ACC112 (cell line): ENCODE data around the gene OLIG1.

Experiments used
- H2AFZ ChIP-seq: fragments of 200-600 bp; sonication (generic); one replicate; pipeline ENCODE4 v1.6.0; 2017; ENCODE audit warnings: antibody characterized with exemption, low read length; ENCODE audit not compliant: unreplicated experiment
- H3K27ac ChIP-seq: fragments of 200-600 bp; sonication (generic); 2 replicates; pipeline ENCODE4 v1.5.1; 2014; ENCODE audit warnings: low read depth, mild to moderate bottlenecking, antibody characterized with exemption, low read length, moderate library complexity
- H3K27me3 ChIP-seq: fragments of 200-600 bp; sonication (generic); 2 replicates; pipeline ENCODE4 v1.6.1; 2014; ENCODE audit warnings: mild to moderate bottlenecking, antibody characterized with exemption, low read length, moderate library complexity, mixed read lengths; ENCODE audit not compliant: insufficient read depth
- H3K36me3 ChIP-seq: fragments of 200-600 bp; sonication (generic); 2 replicates; pipeline ENCODE4 v1.6.1; 2016; ENCODE audit warnings: mild to moderate bottlenecking, antibody characterized with exemption, low read length, moderate library complexity, mixed read lengths; ENCODE audit not compliant: insufficient read depth
- H3K4me1 ChIP-seq: fragments of 200-600 bp; sonication (generic); one replicate; pipeline ENCODE4 v1.6.1; 2016; ENCODE audit warnings: low read length, mixed read lengths; ENCODE audit not compliant: insufficient read depth, unreplicated experiment, control insufficient read depth
- H3K4me3 ChIP-seq: fragments of 200-600 bp; sonication (generic); 2 replicates; pipeline ENCODE4 v1.5.1; 2014; ENCODE audit warnings: mild to moderate bottlenecking, low read depth, low read length
- H3K79me2 ChIP-seq: fragments of 200-600 bp; sonication (generic); one replicate; pipeline ENCODE4 v1.6.0; 2016; ENCODE audit warnings: low read length; ENCODE audit not compliant: control insufficient read depth, unreplicated experiment, insufficient read depth

The OLIG1 gene

GRCh38 chr21:33031152-33031911 is 38.6 kb upstream of the OLIG1 start:
- no peak overlapping the region for H2AFZ ChIP-seq
- no peak overlapping the region for H3K27ac ChIP-seq

GRCh38 chr21:33032434-33033047 is 37.4 kb upstream of the OLIG1 start:
- Histone ChIP-seq H3K4me3 (no peak overlapping the region), H3K4me1 (peaks cover 13% of the 10 kb centered on the region), H3K36me3 (no peaks in the 10 kb centered on the region), H2AFZ (no peak overlapping the region), H3K27me3 (peaks cover 77% of the 10 kb centered on the region), H3K27ac (no peak overlapping the region), H3K79me2 (no peaks in the 10 kb centered on the region)

More at GRCh38 chr21:33031152-33031911, 38.6 kb upstream of the OLIG1 start:
- H3K79me2 ChIP-seq: no peaks in the 10 kb centered on the region
- H3K36me3 ChIP-seq: no peaks in the 10 kb centered on the region
- peaks cover 89% of the 10 kb centered on the region for H3K27me3 ChIP-seq
- H3K4me3 ChIP-seq: no peak overlapping the region
- H3K4me1 ChIP-seq: peaks cover 4% of the 10 kb centered on the region

DNA sequence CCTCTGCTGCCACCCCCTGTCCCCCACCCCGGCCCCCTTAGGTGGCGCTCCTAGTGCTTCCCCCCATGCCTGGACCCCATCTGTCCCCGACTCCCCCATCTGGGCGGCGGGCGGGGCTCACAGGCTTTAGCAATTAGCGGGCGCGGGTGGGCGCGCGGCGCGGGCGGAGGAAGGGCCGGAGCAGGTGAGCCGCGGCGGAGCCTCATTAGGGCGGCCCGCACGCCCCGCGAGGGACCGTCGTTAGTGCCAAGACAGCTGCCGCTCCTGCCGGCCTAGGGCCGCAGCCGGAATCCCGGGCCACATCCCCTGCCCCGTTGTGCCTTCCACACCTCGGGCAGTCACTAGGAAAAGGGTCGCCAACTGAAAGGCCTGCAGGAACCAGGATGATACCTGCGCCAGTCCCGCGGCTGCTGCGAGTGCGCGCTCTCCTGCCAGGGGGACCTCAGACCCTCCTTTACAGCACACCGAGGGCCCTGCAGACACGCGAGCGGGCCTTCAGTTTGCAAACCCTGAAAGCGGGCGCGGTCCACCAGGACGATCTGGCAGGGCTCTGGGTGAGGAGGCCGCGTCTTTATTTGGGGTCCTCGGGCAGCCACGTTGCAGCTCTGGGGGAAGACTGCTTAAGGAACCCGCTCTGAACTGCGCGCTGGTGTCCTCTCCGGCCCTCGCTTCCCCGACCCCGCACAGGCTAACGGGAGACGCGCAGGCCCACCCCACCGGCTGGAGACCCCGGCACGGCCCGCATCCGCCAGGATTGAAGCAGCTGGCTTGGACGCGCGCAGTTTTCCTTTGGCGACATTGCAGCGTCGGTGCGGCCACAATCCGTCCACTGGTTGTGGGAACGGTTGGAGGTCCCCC is 36.6 kb upstream of the OLIG1 start:
- Histone ChIP-seq H3K27ac (no peak overlapping the region), H3K4me3 (no peak overlapping the region), H3K79me2 (no peaks in the 10 kb centered on the region), H3K4me1 (peaks cover 13% of the 10 kb centered on the region), H3K36me3 (no peaks in the 10 kb centered on the region), H3K27me3 (peaks cover 69% of the 10 kb centered on the region), H2AFZ (no peak overlapping the region)

- Histone ChIP-seq H3K36me3 (no peaks in the 10 kb centered on the region), H3K27me3 (peaks cover 63% of the 10 kb centered on the region), H2AFZ (no peak overlapping the region), H3K79me2 (no peaks in the 10 kb centered on the region), H3K4me3 (no peak overlapping the region), H3K27ac (no peak overlapping the region), H3K4me1 (peaks cover 13% of the 10 kb centered on the region)
These were observed 36.0 kb upstream of the OLIG1 start for GRCh38 chr21:33033961-33034413.

DNA sequence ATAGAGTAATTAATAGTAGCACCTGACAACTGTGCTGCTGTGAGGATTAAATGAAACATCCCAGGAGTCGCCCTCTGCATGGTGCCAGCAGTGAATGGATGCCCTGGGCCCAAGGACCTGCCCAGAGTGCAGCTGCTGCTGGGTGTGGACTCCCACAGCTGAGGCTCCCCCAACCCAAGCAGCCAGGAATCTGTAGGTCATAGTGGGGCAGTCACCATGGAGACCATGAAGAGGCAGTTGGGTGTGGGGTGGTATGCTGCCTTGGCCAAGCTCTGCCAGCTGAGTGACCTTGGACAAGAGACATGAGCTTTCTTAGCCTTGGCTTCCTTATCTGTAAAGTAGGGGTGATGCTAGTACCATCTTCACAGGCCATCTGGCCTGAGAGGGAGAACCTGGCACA is 34.8 kb upstream of the OLIG1 start:
- Histone ChIP-seq H3K36me3 (no peaks in the 10 kb centered on the region), H3K4me1 (peaks cover 13% of the 10 kb centered on the region), H2AFZ (no peak overlapping the region), H3K79me2 (no peaks in the 10 kb centered on the region), H3K27ac (no peak overlapping the region), H3K27me3 (peaks cover 51% of the 10 kb centered on the region), H3K4me3 (no peak overlapping the region)

GRCh38 chr21:33036430-33037162 is 33.3 kb upstream of the OLIG1 start:
- Histone ChIP-seq H3K36me3 (no peaks in the 10 kb centered on the region), H3K27me3 (peaks cover 37% of the 10 kb centered on the region), H3K4me1 (peaks cover 13% of the 10 kb centered on the region), H2AFZ (no peak overlapping the region), H3K79me2 (no peaks in the 10 kb centered on the region), H3K4me3 (no peak overlapping the region), H3K27ac (no peak overlapping the region)

DNA sequence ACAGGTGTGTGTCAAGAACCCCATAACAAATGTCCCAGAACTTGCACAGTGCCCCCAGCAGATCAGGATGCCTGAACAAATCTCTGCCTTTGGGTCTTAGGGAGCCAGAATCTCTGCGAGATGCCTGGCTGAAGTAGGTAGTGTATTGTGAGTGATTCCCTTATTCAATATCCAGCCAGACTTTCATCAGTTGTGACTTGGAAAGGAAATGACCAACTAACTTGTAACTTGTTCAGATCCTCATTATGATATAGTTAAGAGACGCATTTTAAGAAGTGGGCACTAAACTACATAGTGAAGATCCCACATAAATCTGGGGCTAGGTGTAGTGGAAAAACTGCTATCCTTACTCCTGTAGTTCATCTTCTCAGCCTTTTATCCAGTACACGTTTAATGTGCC is 32.4 kb upstream of the OLIG1 start:
- peaks cover 27% of the 10 kb centered on the region for H3K27me3 ChIP-seq
- H3K4me3 ChIP-seq: no peak overlapping the region
- H3K4me1 ChIP-seq: peaks cover 17% of the 10 kb centered on the region
- H2AFZ ChIP-seq: no peak overlapping the region
- H3K27ac ChIP-seq: no peak overlapping the region
- no peaks in the 10 kb centered on the region for H3K36me3 ChIP-seq
- no peaks in the 10 kb centered on the region for H3K79me2 ChIP-seq

DNA sequence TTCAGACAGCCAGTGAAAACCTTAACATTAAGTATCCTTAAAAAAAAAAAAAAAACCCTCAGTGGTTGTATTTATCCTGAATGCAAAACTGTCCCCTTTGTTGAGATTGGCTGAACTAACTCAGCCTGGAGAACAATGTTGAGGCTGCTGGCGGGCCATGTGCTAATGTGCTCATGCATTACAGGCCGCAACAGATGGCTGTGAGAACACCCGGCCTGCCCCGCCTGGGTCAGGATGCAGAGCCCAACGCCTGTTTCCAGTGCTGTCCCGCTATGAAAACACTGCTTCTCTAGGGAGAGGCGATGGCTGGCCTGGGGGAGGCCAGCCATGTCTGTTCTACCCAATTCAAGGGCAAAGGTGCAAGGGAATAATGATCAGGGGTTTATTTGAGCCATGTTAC is 30.4 kb upstream of the OLIG1 start:
- H2AFZ ChIP-seq: no peak overlapping the region
- no peak overlapping the region for H3K27ac ChIP-seq

DNA sequence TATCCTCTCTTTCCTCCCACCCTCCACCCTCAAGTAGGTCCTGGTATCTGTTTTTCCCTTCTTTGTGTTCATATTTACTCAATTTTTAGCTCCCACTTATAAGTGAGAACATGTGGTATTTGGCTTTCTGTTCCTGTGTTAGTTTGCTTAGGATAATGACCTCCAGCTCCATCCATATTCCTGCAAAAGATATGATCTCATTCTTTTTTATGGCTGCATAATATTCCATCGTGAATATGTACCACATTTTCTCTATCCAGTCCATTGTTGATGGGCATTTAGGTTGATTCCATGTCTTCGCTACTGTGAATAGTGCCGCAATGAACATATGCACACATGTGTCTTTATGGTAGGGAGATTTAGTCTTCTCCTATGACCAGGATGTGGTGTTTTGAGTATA is 29.7 kb upstream of the OLIG1 start:
- Histone ChIP-seq H3K27ac (no peak overlapping the region), H2AFZ (no peak overlapping the region), H3K27me3 (peaks cover 12% of the 10 kb centered on the region; the same call in 1 of the 2 replicates), H3K4me1 (peaks cover 28% of the 10 kb centered on the region), H3K4me3 (no peak overlapping the region), H3K36me3 (no peaks in the 10 kb centered on the region), H3K79me2 (no peaks in the 10 kb centered on the region)

More for the DNA sequence above, 30.4 kb upstream of the OLIG1 start:
- Histone ChIP-seq H3K27me3 (peaks cover 12% of the 10 kb centered on the region), H3K36me3 (no peaks in the 10 kb centered on the region), H3K4me1 (peaks cover 28% of the 10 kb centered on the region), H3K79me2 (no peaks in the 10 kb centered on the region), H3K4me3 (no peak overlapping the region)

DNA sequence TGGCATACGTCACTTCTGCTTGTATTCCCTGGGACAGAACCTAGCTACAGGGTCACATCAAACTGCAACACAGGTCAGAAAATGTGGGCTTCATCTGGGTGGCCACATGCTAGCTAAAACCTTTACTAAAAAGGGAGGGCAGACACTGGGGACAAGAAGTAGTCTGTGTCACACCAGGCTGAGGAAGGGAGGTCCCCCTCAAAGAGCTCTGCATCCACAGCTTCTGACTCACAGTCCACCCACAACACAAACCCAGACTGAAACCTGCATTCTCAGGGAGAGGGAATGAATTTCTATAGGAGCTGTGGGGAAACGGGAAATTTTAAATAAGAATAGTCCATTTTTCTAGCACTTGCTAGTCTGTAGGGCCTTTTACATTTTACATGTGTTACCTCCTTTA is 28.0 kb upstream of the OLIG1 start:
- no peaks in the 10 kb centered on the region for H3K79me2 ChIP-seq

More for the DNA sequence above, 28.0 kb upstream of the OLIG1 start:
- Histone ChIP-seq H3K4me1 (peaks cover 17% of the 10 kb centered on the region), H3K36me3 (no peaks in the 10 kb centered on the region), H3K27ac (no peak overlapping the region), H3K4me3 (no peak overlapping the region), H3K27me3 (peaks cover 22% of the 10 kb centered on the region; the same call in 1 of the 2 replicates), H2AFZ (no peak overlapping the region)
